Right lobe of liver (tissue), 6 donors: Measurements from ENCODE around the gene SSBP2. TPM values are rescaled to one million over a fixed set of nuclear protein-coding genes. Genes with fewer than 3 reads are reported as not detected.

Source experiments
- ATAC-seq, 4 donors: fragments of 200-7000 bp; cut with Tn5 transposase; one replicate each; pipeline ENCODE4 v1.9.1; 2020; ENCODE audit warnings: mild to moderate bottlenecking in 4 of 4, moderate library complexity in 4 of 4
- DNase-seq, 3 donors: peaks; one replicate each; pipeline ENCODE4 v3.0.0-alpha.2; 2020
- H3K27ac ChIP-seq, 3 donors: fragments of 200-600 bp; one replicate each; pipeline ENCODE4 v1.8.0; 2022
- H3K27me3 ChIP-seq, 2 donors: fragments of 200-600 bp; one replicate each; pipeline ENCODE4 v1.8.0; 2022
- H3K36me3 ChIP-seq, 4 donors: fragments of 200-600 bp; sonication (generic) in 1 of 4; one replicate each; pipeline versions ENCODE4 v1.5.1 to v1.8.0; 2017 to 2022; ENCODE audit warnings: control low read depth in 1 of 4
- H3K4me1 ChIP-seq, 4 donors: fragments of 200-600 bp; sonication (generic) in 1 of 4; one replicate each; pipeline versions ENCODE4 v1.5.1 to v1.8.0; 2017 to 2022; ENCODE audit warnings: control low read depth in 1 of 4
- H3K4me3 ChIP-seq, 3 donors: fragments of 200-600 bp; one replicate each; pipeline ENCODE4 v1.8.0; 2022
- H3K9me3 ChIP-seq, 4 donors: fragments of 200-600 bp; sonication (generic) in 1 of 4; one replicate each; pipeline versions ENCODE4 v1.5.1 to v1.8.0; 2017 to 2022; ENCODE audit warnings: control low read depth in 1 of 4
- POLR2A ChIP-seq: fragments of 450-650 bp; IDR thresholded peaks from one replicate; pipeline ENCODE4 v1.6.1; 2017; ENCODE audit warnings: antibody characterized with exemption, mild to moderate bottlenecking
- WGBS: methylation state at CpG from one replicate; pipeline ENCODE4 v1.1.6; 2018; ENCODE audit warnings: low coverage, low lambda C conversion rate; ENCODE audit not compliant: insufficient coverage; ENCODE audit errors: missing lambda C conversion rate; 5-methylcytosine and 5-hydroxymethylcytosine counted together
- intact Hi-C, 2 donors: fragments of 100-400 bp; cut with DNase I; formaldehyde crosslinking; loops; one replicate each; pipeline versions ENCODE4 v1.11.2 to v1.14.1; 2022
- total RNA-seq, 6 experiments: library from RNA; depleted of rRNA in 2 of 6; stranded (reverse); fragments of >200 nt in 2 of 6; fragmentation: NEBNext Ultra II Directional in 3 of 6; extraction: Animal tissue kit (Norgen Biotek cat#: 25700) in 3 of 6; gene quantifications; one replicate each; pipeline versions ENCODE4 v1.1.0 to v1.2.4, GENCODE V29; 2016 to 2023
- TF ChIP-seq, protein P1 (sequence below), 4 donors: fragments of 200-600 bp in 3 of 4; fragments of 450-650 bp in 1 of 4; IDR thresholded peaks; one replicate each; pipeline versions ENCODE4 v1.5.1 to v1.8.0; 2016 to 2022; ENCODE audit warnings: antibody characterized with exemption in 4 of 4, mild to moderate bottlenecking in 2 of 4
- donor health status: DM: no; HTN: yes; CAD: no.
- donor health status: DM: no; HTN: no; CAD: no.
- donor health status: DM: no; HTN: no; CAD: no.
- donor health status: DM: no; HTN: yes; CAD: no.
- donor health status: DM: no; HTN: yes; CAD: no.

Gene SSBP2
- total RNA-seq, 6 experiments from 2014 or later = 2.0 to 4.8 (median 3.7) TPM

DNA sequence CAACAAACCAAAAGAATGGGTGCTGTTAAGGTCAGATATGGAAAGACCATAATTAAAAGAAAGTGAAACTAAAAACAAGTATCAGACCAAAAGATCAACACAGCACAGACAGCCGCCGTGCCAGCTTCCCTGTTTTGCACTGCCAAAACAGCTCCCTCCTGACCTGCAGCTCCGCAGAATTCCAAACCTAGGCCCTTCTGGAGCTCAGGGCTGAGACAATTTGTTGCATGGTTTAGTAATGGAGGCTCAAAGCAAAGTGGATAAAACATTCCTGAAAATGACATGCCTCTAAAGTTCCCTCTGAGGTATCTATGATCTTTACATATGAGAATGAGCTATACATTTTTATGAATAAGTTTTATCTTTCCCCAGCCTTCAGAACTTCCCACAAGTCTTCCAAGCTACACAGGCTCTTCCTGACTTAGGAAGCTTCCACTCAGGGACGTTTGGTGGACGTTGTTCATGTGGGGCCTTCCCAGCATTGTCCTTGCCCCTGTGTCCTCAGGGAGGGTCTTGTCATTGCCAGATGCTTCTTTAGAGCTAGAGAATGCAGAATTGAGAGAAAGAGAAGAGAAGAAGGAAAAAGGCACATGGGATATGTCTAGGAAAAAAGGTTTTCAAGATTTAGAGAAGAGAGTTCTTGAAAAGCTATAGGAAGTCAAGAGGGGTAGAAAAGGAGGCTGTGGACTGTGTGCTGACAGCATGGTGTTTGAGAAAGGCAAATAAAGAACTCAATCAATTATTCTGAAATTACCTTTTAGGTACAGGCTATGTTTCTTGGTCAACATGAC is 28.4 kb upstream of the SSBP2 start:
- peak overlapping the region in 1 of 3 donors; percentile 22 for H3K4me3 ChIP-seq
- intact Hi-C loops = no loop called here
- WGBS = 1% methylated on average over 5 of the region's 5 CpGs
- no peaks in the 10 kb centered on the region for H3K27me3 ChIP-seq
- no peaks in the 10 kb centered on the region for H3K36me3 ChIP-seq
- H3K9me3 ChIP-seq = no peaks in the 10 kb centered on the region
- peak; percentile 81 to 84 (median 81) for DNase-seq
- peak overlapping the region; percentile 65 to 76 (median 74) for H3K27ac ChIP-seq
- peaks cover 0 to 16% (median 4%) of the 10 kb centered on the region in 4 donors for H3K4me1 ChIP-seq
- TF ChIP-seq, protein P1, sequence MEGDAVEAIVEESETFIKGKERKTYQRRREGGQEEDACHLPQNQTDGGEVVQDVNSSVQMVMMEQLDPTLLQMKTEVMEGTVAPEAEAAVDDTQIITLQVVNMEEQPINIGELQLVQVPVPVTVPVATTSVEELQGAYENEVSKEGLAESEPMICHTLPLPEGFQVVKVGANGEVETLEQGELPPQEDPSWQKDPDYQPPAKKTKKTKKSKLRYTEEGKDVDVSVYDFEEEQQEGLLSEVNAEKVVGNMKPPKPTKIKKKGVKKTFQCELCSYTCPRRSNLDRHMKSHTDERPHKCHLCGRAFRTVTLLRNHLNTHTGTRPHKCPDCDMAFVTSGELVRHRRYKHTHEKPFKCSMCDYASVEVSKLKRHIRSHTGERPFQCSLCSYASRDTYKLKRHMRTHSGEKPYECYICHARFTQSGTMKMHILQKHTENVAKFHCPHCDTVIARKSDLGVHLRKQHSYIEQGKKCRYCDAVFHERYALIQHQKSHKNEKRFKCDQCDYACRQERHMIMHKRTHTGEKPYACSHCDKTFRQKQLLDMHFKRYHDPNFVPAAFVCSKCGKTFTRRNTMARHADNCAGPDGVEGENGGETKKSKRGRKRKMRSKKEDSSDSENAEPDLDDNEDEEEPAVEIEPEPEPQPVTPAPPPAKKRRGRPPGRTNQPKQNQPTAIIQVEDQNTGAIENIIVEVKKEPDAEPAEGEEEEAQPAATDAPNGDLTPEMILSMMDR (IDR thresholded peaks at IDR 0.05) = no peak
- ATAC-seq = peak; percentile 94 to 96 (median 96)

DNA sequence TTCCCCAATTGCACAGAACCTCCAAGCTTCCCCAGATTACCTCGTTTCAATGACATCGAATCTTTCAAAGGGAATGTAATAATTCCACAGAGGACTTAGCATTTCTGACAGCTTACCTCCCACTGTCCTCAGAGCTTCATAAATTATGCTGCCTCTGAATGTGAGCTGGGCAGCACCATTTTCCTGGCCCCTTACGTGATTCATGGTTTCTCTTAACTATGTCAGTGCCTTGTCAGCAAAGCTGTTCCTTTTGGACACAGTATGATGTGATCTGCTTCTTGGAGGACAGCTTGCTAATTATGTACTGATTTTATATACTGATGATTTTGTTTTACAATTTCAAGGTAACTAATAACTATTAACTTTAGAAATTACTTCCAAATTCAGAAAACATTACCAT is 27.7 kb upstream of the SSBP2 start:
- intact Hi-C loops = no loop called here
- Histone ChIP-seq H3K9me3 (no peaks in the 10 kb centered on the region), H3K4me1 (peaks cover 0 to 16% (median 4%) of the 10 kb centered on the region in 4 donors), H3K36me3 (no peaks in the 10 kb centered on the region), H3K27me3 (no peaks in the 10 kb centered on the region), H3K27ac (peak overlapping the region; percentile 65 to 76 (median 74)), H3K4me3 (peak overlapping the region in 1 of 3 donors; percentile 22)
- DNase-seq = no peak
- TF ChIP-seq, protein P1 (IDR thresholded peaks at IDR 0.05) = no peak
- no peak for TF ChIP-seq POLR2A
- peak; percentile 40 to 65 (median 52) for ATAC-seq
- WGBS = 14% methylated on average over 3 of the region's 3 CpGs

DNA sequence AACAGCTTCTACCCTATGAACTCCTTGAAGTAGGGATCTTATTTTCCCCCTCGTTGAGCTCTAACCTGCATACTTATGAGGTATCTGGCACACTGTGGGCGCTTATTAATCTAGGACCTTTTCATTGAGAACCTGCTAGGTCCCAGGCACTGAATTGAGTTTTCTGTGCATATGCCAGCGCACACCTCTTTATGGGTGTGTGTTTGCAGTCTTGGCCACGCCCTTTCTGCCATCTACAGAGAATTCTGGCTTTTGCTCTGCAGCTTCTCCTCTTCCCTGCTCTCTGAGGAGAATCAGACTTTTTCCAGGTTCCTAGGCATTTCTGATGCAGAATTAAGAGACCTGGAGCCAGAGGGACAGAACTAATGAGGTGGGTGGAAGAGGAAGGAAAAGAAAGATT is 25.4 kb upstream of the SSBP2 start:
- no peak for DNase-seq
- Histone ChIP-seq H3K4me1 (peaks cover 0 to 16% (median 4%) of the 10 kb centered on the region in 4 donors), H3K27me3 (no peaks in the 10 kb centered on the region), H3K36me3 (no peaks in the 10 kb centered on the region), H3K9me3 (no peaks in the 10 kb centered on the region), H3K27ac (no peak overlapping the region), H3K4me3 (no peak overlapping the region)
- 88% methylated on average over 4 of the region's 4 CpGs for WGBS
- intact Hi-C loops = no loop called here
- no peak for ATAC-seq
- TF ChIP-seq, protein P1 (IDR thresholded peaks at IDR 0.05) = no peak
- no peak for TF ChIP-seq POLR2A

DNA sequence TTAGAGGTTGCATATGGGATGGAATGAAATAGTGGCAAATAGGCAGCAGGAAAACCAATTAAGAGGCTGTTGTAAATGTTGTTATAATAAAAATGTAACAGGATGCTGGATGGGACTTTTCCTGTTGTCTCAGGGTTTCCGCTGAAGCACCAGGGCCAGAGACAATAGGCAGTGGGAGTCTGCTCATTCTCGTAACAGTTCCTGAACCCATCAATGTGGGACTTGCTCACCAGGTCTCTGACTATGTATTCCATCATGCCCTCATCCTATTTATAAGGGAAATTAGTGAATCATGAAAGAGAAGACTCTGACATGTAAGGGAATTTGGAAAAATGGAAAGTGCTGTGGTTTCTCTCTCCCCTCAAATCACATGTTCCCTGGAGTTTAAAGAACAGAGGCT is 23.5 kb upstream of the SSBP2 start:
- TF ChIP-seq POLR2A = no peak
- TF ChIP-seq, protein P1 (IDR thresholded peaks at IDR 0.05) = no peak
- ATAC-seq (no peak), DNase-seq (no peak)
- Histone ChIP-seq H3K27ac (no peak overlapping the region), H3K27me3 (no peaks in the 10 kb centered on the region), H3K4me3 (no peak overlapping the region), H3K4me1 (peaks cover 0 to 10% (median 1%) of the 10 kb centered on the region in 4 donors), H3K36me3 (no peaks in the 10 kb centered on the region), H3K9me3 (no peaks in the 10 kb centered on the region)
- 69% methylated on average over 2 of the region's 2 CpGs for WGBS
- intact Hi-C loops = no loop called here
